AG04449 (cell line): ENCODE results near the gene NOL12.
"Not testable (repeated sequence)": the region's sequence is repeated elsewhere in the genome, so short reads cannot be mapped to it uniquely, and the experiment has no call there.

Source experiments
- CTCF ChIA-PET: fragments of 350-600 bp; formaldehyde crosslinking; extraction: SDS; loops from one replicate; lab custom pipeline; 2021; ENCODE audit warnings: antibody characterized with exemption; lab: Yijun Ruan, JAX
- POLR2A ChIA-PET: fragments of 400-600, 350-600 bp; formaldehyde crosslinking; extraction: SDS; loops from one replicate; lab custom pipeline; 2020; ENCODE audit warnings: antibody characterized with exemption, inconsistent platforms; lab: Yijun Ruan, JAX
- DNase-seq: peaks from one replicate; pipeline ENCODE4 v3.0.0-alpha.2; 2010; ENCODE audit warnings: low read depth, low spot score
- H3K4me3 ChIP-seq: 2 replicates; pipeline ENCODE4 v1.5.1; 2011; ENCODE audit warnings: low read depth, mild to moderate bottlenecking, control low read depth, low read length
- CTCF ChIP-seq: IDR thresholded peaks from one replicate; pipeline ENCODE4 v1.5.1; 2011; ENCODE audit warnings: mild to moderate bottlenecking, moderate library complexity, low read length, control low read depth, inconsistent platforms; ENCODE audit not compliant: insufficient read depth; ENCODE audit errors: missing control alignments

The NOL12 gene

GRCh38 chr22:37690901-37691504, 4.9 kb downstream of the NOL12 start:
- DNase-seq, result no peak
- POLR2A ChIA-PET, result interaction anchor here (0.6 kb wide), 1 partner anchor 59 kb away, joined by 3 read pairs; no protein-coding TSS in a partner anchor
- no peak overlapping the region for H3K4me3 ChIP-seq
- TF ChIP-seq CTCF, result no peak
- CTCF ChIA-PET, result interaction anchor here (1.8 to 16.5 kb wide), 2 partner anchors 10 to 53 kb away, joined by 6 to 333 read pairs; partner anchors contain the start of gene SH3BP1

- no peak for TF ChIP-seq CTCF
- CTCF ChIA-PET, result interaction anchor here (0.7 to 1.8 kb wide), 2 partner anchors 12 to 50 kb away, joined by 4 to 6 read pairs; no protein-coding TSS in a partner anchor
- no peak for DNase-seq
- POLR2A ChIA-PET, result interaction anchor here (1.6 kb wide), 1 partner anchor 50 kb away, joined by 4 read pairs; no protein-coding TSS in a partner anchor
- H3K4me3 ChIP-seq, result no peak overlapping the region
Observed at GRCh38 chr22:37692627-37693285, 6.6 kb downstream of the NOL12 start.

GRCh38 chr22:37694131-37694530, 8.0 kb downstream of the NOL12 start:
- H3K4me3 ChIP-seq, DNase-seq: not testable (repeated sequence)
- ChIA-PET CTCF (interaction anchor here (0.8 to 5.5 kb wide), 7 partner anchors 11 to 98 kb away, joined by 3 to 69 read pairs (median 4); no protein-coding TSS in a partner anchor), POLR2A (interaction anchor here (0.7 to 1.6 kb wide), 3 partner anchors 19 to 57 kb away, joined by 3 to 5 read pairs (median 4); partner anchors contain the start of gene LGALS1)

GRCh38 chr22:37696260-37696656, 10.1 kb downstream of the NOL12 start:
- CTCF ChIA-PET, result interaction anchor here (0.7 to 5.5 kb wide), 14 partner anchors 9 to 167 kb away, joined by 3 to 69 read pairs (median 4); partner anchors contain the start of gene NOL12
- H3K4me3 ChIP-seq, result peak overlapping the region; percentile 52
- POLR2A ChIA-PET, result interaction anchor here (0.6 to 2.0 kb wide), 4 partner anchors 10 to 45 kb away, joined by 3 to 14 read pairs (median 6); partner anchors contain the start of genes LGALS1 and NOL12
- DNase-seq, result not testable (repeated sequence)

- TF ChIP-seq CTCF, result peak; percentile 63
- CTCF ChIA-PET, result interaction anchor here (0.8 to 5.5 kb wide), 20 partner anchors 9 to 157 kb away, joined by 3 to 69 read pairs (median 4); partner anchors contain the start of gene NOL12
- peak within 1 kb of the TSS; percentile 64 for H3K4me3 ChIP-seq
- peak; percentile 72 for DNase-seq
- POLR2A ChIA-PET, result interaction anchor here (0.6 to 2.0 kb wide), 6 partner anchors 11 to 1621 kb away, joined by 3 to 14 read pairs (median 4); partner anchors contain the start of genes LGALS1 and NOL12
Observed at GRCh38 chr22:37696657-37697537, 10.8 kb downstream of the NOL12 start, which contains the start of gene TRIOBP. TRIOBP (plus strand) TSS chr22:37697048; CDS start chr22:37701366, 4,318 bp downstream.

GRCh38 chr22:37697538-37697835, 11.3 kb downstream of the NOL12 start:
- ChIA-PET POLR2A (interaction anchor here (0.6 to 0.7 kb wide), 2 partner anchors 43 to 1620 kb away, joined by 3 read pairs; no protein-coding TSS in a partner anchor), CTCF (interaction anchor here (0.8 to 5.5 kb wide), 11 partner anchors 9 to 69 kb away, joined by 3 to 69 read pairs (median 5); no protein-coding TSS in a partner anchor)
- DNase-seq, result no peak
- no peak for TF ChIP-seq CTCF
- peak overlapping the region; percentile 64 for H3K4me3 ChIP-seq
